ENCODE measurements around the gene SEBOX.

The SEBOX gene

GRCh38 chr17:28317099-28317965 lies 47.7 kb downstream of the SEBOX start:
- DNase-seq: no peak

GRCh38 chr17:28315846-28316705 lies 48.9 kb downstream of the SEBOX start:
- DNase-seq: no peak

GRCh38 chr17:28313841-28314240 lies 51.2 kb downstream of the SEBOX start:
- no peak for DNase-seq
